ENCODE data around the gene AKR1C4.

- TF ChIP-seq, protein P1, sequence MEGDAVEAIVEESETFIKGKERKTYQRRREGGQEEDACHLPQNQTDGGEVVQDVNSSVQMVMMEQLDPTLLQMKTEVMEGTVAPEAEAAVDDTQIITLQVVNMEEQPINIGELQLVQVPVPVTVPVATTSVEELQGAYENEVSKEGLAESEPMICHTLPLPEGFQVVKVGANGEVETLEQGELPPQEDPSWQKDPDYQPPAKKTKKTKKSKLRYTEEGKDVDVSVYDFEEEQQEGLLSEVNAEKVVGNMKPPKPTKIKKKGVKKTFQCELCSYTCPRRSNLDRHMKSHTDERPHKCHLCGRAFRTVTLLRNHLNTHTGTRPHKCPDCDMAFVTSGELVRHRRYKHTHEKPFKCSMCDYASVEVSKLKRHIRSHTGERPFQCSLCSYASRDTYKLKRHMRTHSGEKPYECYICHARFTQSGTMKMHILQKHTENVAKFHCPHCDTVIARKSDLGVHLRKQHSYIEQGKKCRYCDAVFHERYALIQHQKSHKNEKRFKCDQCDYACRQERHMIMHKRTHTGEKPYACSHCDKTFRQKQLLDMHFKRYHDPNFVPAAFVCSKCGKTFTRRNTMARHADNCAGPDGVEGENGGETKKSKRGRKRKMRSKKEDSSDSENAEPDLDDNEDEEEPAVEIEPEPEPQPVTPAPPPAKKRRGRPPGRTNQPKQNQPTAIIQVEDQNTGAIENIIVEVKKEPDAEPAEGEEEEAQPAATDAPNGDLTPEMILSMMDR (IDR thresholded peaks at IDR 0.05; ENCODE audit: poor library complexity) = no peak
- TF ChIP-seq EZH2 (IDR thresholded peaks at IDR 0.05; ENCODE audit: borderline replicate concordance) (no peak), EZH2phosphoT487 (IDR thresholded peaks at IDR 0.05; ENCODE audit: low read depth, severe bottlenecking, unreplicated experiment) (no peak)
Observed at GRCh38 chr10:5155951-5156350, 40.7 kb upstream of the AKR1C4 start.

All from hepatocyte (in vitro differentiated cells).